NCI-H1048 (cell line): ENCODE data around the gene ESPNL.

ENCODE experiments used
- DNase-seq: peaks from one replicate; lab custom pipeline; 2025; lab: John Stamatoyannopoulos, UW

Gene ESPNL

DNA sequence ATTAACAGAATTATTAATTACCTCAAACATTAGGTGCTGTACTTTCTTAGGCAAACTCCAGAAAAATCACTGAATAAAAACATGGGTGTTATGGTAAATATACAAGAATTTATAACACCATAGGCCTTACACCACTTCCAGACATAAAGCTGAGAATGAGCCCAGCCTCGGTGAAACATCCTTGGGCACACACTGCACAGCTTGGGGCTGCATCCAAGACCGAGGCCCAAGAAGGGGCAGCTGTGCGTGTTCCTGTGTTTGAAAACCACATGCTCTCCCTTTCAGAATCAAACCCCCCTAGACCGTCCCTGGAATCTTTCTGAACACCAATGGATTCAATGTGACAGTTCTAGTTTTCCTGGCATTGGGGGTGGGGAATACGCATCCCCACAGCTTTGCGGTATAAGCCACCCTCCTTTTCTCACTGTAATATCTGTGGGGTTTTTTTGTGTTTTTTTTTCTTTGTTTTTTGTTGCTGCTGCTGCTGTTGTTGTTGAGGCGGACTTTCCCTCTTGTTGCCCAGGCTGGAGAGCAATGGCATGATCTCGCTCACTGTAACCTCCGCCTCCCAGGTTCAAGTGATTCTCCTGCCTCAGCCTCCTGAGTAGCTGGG, 71.5 kb downstream of the ESPNL start:
- DNase-seq = no peak

DNA sequence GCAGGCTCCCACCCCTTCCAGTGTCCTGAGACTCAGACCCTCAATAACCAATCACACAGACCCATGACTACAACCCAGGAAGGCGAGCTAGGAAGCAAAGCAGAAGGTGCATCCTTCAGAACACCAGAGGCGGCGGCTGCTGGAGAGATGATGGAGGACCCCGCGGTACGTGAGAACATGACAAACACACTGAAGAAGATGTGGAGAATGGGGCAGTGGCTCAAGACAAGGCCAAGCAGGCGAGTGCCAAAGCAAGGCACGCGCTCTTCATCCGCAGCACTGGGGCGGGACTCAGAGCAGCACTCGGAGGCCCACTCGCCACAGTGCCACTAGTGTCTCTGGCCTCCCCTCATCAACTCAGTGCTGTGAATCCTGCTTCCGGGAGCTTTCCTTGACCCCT, 72.3 kb downstream of the ESPNL start:
- DNase-seq = no peak

DNA sequence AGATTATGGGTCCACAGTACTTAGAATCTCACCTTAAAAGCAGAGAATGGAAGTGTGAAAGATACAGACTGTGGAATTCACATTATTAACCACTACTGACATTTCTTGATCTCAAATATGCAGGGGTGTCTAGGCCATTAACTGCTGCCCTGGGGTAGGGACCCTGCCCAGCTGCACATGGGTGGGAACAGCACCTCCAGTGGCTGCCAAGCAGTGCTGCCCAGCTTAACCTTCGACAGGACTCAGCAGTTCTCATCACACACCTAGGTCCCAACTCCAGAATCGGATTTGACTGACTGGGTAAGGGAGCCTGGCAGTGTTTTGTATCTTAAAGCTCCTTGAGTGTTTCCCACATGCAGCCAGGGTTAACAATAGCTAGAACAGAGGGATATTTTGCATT, 73.6 kb downstream of the ESPNL start:
- no peak for DNase-seq

DNA sequence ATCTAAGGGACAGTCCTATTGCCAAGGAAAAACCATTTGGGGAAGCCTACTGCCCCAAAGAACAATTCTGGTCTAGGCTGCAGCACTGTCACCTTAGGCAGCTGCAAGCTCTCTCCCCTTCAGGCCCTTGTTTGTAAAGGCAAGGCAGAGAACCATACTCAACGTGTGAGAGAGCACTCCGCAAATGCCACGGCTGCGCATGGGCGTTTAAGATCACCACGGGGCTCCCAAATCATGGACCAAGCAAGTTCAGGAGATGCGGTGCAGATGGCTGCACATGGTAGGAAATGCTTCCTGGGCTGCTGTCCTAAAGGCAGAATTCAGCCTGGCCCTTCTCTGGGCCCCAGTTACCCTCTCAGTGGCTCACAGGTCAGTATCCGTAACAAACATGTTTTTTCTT, 74.2 kb downstream of the ESPNL start:
- no peak for DNase-seq

DNA sequence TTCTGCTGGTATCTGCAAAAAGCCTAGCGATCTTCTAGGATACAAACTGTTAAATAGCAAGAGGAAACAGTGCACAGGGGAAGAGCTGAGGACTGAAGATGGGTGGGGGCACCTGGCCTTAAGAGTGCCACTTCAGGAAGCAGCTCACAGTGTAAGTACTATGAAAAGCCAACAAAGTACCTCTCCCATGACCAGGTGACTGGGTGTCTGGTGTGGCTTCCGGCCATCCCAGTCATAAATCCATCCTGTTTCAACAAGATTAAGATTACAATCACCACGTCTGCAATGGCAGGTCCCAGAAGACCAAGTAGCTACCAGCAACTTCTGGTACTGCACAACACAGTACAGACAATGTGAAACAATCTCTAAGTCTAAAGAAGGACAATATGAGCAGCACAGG, 74.6 kb downstream of the ESPNL start:
- DNase-seq = no peak

DNA sequence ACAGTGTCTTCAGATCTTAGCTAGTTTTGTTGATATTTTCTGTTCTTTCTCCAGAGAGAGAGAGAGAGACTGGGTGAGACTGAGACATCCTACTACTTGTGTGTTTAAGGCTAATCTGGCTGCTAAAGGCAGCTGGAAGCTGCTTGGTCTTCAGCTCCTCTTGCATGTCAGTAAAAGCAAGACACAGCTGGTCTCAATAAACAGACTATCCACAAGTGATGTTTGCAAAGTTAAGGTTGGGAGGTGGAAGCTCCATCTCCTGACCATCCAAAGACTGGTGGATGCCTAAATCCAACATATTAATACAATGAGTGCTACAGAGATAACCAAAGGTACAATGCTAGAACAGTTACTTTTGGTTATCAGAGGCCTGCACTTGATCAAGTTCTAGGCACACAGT, 76.5 kb downstream of the ESPNL start:
- no peak for DNase-seq

DNA sequence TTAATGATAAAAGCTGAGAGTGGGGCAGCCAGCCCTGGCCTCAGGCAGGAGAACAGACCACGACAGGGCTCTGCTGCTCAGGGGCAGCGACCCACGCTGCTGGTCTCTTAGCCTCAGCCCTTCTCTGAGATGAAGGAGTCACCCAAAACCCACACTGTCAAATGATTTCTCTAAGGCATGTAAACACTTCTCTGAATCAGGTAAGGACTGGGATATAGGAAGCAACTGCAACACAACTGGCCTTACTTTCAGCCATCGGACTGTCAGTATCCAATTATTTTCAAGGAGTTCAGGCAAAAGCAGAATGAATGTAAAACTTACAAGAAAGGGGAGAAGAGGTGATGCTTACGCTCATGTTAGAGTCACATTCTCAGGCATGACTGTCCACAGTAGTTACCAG, 80.4 kb downstream of the ESPNL start:
- no peak for DNase-seq

DNA sequence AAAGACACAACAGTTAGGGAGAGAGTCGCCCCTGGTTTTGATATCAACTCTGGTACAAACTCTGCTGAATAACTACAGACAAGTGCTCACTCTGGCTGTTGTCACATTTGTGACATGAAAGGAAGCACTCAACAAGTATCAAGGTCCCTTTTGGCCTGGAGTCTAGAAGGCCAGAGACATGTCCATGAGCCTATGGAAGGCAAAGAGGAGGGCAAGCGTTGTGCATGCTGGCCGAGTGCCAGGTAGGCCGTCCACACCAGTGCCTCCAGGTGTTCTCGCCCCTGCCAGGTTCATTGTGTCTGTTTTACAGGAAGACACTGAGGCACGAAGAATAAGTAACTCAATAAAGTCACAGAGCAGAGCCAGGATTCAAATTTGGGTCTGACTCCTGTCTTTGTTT, 82.2 kb downstream of the ESPNL start:
- DNase-seq = no peak
